SK-N-SH treated with all-trans-retinoic acid at 6 μM for 48 hours (cell line): ENCODE data around the gene RHNO1.

Experiments
- ATAC-seq: fragments of 200-7000 bp; cut with Tn5 transposase; 3 replicates; pipeline ENCODE4 v1.9.1; 2020; ENCODE audit warnings: mild to moderate bottlenecking, moderate library complexity
- ARNTL ChIP-seq: fragments of 450-650 bp; formaldehyde crosslinking; IDR thresholded peaks from 2 replicates; pipeline ENCODE4 v1.5.0; 2020; ENCODE audit warnings: low read depth, mild to moderate bottlenecking, moderate library complexity, borderline replicate concordance
- CREB5 ChIP-seq: fragments of 250-450 bp; sonication (Bioruptor Pico); IDR thresholded peaks from 2 replicates; pipeline ENCODE4 v1.5.1; 2020; ENCODE audit warnings: low read depth, mild to moderate bottlenecking, moderate library complexity
- CSDC2 ChIP-seq: fragments of 250-450 bp; sonication (Bioruptor Pico); IDR thresholded peaks from 2 replicates; pipeline ENCODE4 v1.5.0; 2020; ENCODE audit warnings: mild to moderate bottlenecking, moderate library complexity
- ESRRG ChIP-seq: fragments of 250-450 bp; sonication (Bioruptor Pico); IDR thresholded peaks from 2 replicates; pipeline ENCODE4 v1.6.1; 2021; ENCODE audit warnings: mild to moderate bottlenecking
- GLIS3 ChIP-seq: fragments of 250-450 bp; sonication (Bioruptor Pico); IDR thresholded peaks from 2 replicates; pipeline ENCODE4 v1.5.0; 2020; ENCODE audit warnings: mild to moderate bottlenecking, moderate library complexity
- OSR1 ChIP-seq: fragments of 250-450 bp; sonication (Bioruptor Pico); IDR thresholded peaks from 2 replicates; pipeline ENCODE4 v1.8.0; 2022; ENCODE audit warnings: moderate library complexity, mild to moderate bottlenecking, inconsistent platforms
- RARB ChIP-seq: fragments of 250-450 bp; sonication (Bioruptor Pico); IDR thresholded peaks from 2 replicates; pipeline ENCODE4 v1.8.0; 2021; ENCODE audit warnings: mild to moderate bottlenecking, moderate library complexity
- TOX ChIP-seq: fragments of 250-450 bp; sonication (Bioruptor Pico); IDR thresholded peaks from 2 replicates; pipeline ENCODE4 v1.8.0; 2021; ENCODE audit warnings: mild to moderate bottlenecking, moderate library complexity, borderline replicate concordance
- ZC3H10 ChIP-seq: fragments of 250-450 bp; sonication (Bioruptor Pico); IDR thresholded peaks from 2 replicates; pipeline ENCODE4 v1.5.1; 2021; ENCODE audit warnings: mild to moderate bottlenecking, moderate library complexity
- ZFP3 ChIP-seq: fragments of 250-450 bp; sonication (Bioruptor Pico); IDR thresholded peaks from 2 replicates; pipeline ENCODE4 v1.5.0; 2020; ENCODE audit warnings: mild to moderate bottlenecking, moderate library complexity
- ZFP30 ChIP-seq: fragments of 450-650 bp; formaldehyde crosslinking; IDR thresholded peaks from 2 replicates; pipeline ENCODE4 v1.5.0; 2022; ENCODE audit warnings: mild to moderate bottlenecking, moderate library complexity
- ZNF565 ChIP-seq: fragments of 450-650 bp; formaldehyde crosslinking; conservative IDR thresholded peaks from 2 replicates; pipeline ENCODE4 v1.5.0; 2020; ENCODE audit warnings: low read depth, mild to moderate bottlenecking, moderate library complexity
- ZNF70 ChIP-seq: fragments of 450-650 bp; formaldehyde crosslinking; IDR thresholded peaks from 2 replicates; pipeline ENCODE4 v1.5.0; 2020; ENCODE audit warnings: mild to moderate bottlenecking, moderate library complexity
- ZNF8 ChIP-seq: fragments of 450-650 bp; formaldehyde crosslinking; IDR thresholded peaks from 2 replicates; pipeline ENCODE4 v1.5.0; 2020; ENCODE audit warnings: mild to moderate bottlenecking, moderate library complexity
- TF ChIP-seq, protein P1 (sequence below): fragments of 250-450 bp; sonication (Bioruptor Pico); IDR thresholded peaks from 2 replicates; pipeline ENCODE4 v1.8.0; 2021; ENCODE audit warnings: low read depth, mild to moderate bottlenecking, moderate library complexity, borderline replicate concordance

RHNO1 gene

DNA sequence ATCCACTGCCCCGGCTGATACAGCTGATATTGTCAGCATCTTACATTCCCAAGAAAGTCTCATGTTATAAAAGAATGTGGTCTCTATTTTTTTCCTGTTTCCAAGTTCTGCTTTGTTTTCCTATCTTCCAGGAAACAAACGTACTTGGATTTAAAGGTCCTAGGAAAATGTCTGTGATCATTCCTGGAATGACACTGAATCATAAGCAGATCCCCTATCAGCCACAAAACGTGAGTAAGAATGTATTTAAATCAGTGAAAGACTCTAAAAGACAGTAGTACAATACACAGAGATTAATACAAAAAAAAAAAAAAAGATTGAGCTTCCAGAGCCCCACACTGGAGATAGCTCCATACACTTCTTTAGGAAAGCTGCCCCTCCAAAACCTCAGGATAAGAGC, 60.5 kb downstream of the RHNO1 start:
- no peak for ATAC-seq
- TF ChIP-seq CREB5 (CRISPR knock-in tag) (no peak), RARB (CRISPR knock-in tag) (no peak), ZFP3 (CRISPR knock-in tag) (no peak), OSR1 (CRISPR knock-in tag) (no peak), ZNF565 (CRISPR knock-in tag) (no peak), GLIS3 (no peak), ESRRG (no peak), ZFP30 (CRISPR knock-in tag) (no peak), ZC3H10 (no peak), ZNF8 (CRISPR knock-in tag) (no peak), ZNF70 (no peak), TOX (no peak), CSDC2 (no peak), ARNTL (no peak)
- TF ChIP-seq, protein P1, sequence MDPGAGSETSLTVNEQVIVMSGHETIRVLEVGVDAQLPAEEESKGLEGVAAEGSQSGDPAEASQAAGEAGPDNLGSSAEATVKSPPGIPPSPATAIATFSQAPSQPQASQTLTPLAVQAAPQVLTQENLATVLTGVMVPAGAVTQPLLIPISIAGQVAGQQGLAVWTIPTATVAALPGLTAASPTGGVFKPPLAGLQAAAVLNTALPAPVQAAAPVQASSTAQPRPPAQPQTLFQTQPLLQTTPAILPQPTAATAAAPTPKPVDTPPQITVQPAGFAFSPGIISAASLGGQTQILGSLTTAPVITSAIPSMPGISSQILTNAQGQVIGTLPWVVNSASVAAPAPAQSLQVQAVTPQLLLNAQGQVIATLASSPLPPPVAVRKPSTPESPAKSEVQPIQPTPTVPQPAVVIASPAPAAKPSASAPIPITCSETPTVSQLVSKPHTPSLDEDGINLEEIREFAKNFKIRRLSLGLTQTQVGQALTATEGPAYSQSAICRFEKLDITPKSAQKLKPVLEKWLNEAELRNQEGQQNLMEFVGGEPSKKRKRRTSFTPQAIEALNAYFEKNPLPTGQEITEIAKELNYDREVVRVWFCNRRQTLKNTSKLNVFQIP (CRISPR knock-in tag): no peak
